GM23248 (cell line): Measurements from ENCODE around the gene NPSR1. TPM values are rescaled to one million over a fixed set of nuclear protein-coding genes. Genes with fewer than 3 reads are reported as not detected.
"Not testable (repeated sequence)": the region's sequence is repeated elsewhere in the genome, so short reads cannot be mapped to it uniquely, and the experiment has no call there.

Experiments used
- DNase-seq: peaks from one replicate; pipeline ENCODE4 v3.0.0-alpha.2; 2015
- H2AFZ ChIP-seq: fragments of 200-600 bp; sonication (generic); 2 replicates; pipeline ENCODE4 v1.6.1; 2016; ENCODE audit warnings: antibody characterized with exemption
- H3F3A ChIP-seq: fragments of 200-600 bp; sonication (generic); 2 replicates; pipeline ENCODE4 v1.6.1; 2016; ENCODE audit warnings: mild to moderate bottlenecking, antibody characterized with exemption, mixed run types; ENCODE audit not compliant: insufficient read depth
- H3K27ac ChIP-seq: fragments of 200-600 bp; sonication (generic); 2 replicates; pipeline ENCODE4 v1.5.1; 2016; ENCODE audit warnings: mild to moderate bottlenecking
- H3K27me3 ChIP-seq: fragments of 200-600 bp; sonication (generic); replicated peaks from 2 replicates; pipeline ENCODE4 v1.6.1; 2016; ENCODE audit warnings: mild to moderate bottlenecking; ENCODE audit not compliant: insufficient read depth
- H3K36me3 ChIP-seq: fragments of 200-600 bp; sonication (generic); 2 replicates; pipeline ENCODE4 v1.6.1; 2016; ENCODE audit warnings: low read depth, mild to moderate bottlenecking
- H3K4me1 ChIP-seq: fragments of 200-600 bp; sonication (generic); 2 replicates; pipeline ENCODE4 v1.6.1; 2016; ENCODE audit warnings: mild to moderate bottlenecking; ENCODE audit not compliant: insufficient read depth
- H3K4me2 ChIP-seq: fragments of 200-600 bp; sonication (generic); one replicate; pipeline ENCODE4 v1.6.1; 2016; ENCODE audit warnings: mild to moderate bottlenecking; ENCODE audit not compliant: unreplicated experiment
- H3K4me3 ChIP-seq: fragments of 200-600 bp; sonication (generic); 2 replicates; pipeline ENCODE4 v1.5.1; 2016; ENCODE audit warnings: mild to moderate bottlenecking
- H3K79me2 ChIP-seq: fragments of 200-600 bp; sonication (generic); 2 replicates; pipeline ENCODE4 v1.6.1; 2016; ENCODE audit warnings: mild to moderate bottlenecking; ENCODE audit not compliant: insufficient read depth
- H3K9ac ChIP-seq: fragments of 200-600 bp; sonication (generic); 2 replicates; pipeline ENCODE4 v1.6.1; 2016; ENCODE audit warnings: mild to moderate bottlenecking
- H3K9me2 ChIP-seq: fragments of 200-600 bp; sonication (generic); 2 replicates; pipeline ENCODE4 v1.6.1; 2016; ENCODE audit warnings: mixed run types, mild to moderate bottlenecking, moderate library complexity; ENCODE audit not compliant: insufficient read depth
- H3K9me3 ChIP-seq: fragments of 200-600 bp; sonication (generic); one replicate; pipeline ENCODE4 v1.6.1; 2017; ENCODE audit warnings: low read depth
- H4K20me1 ChIP-seq: fragments of 200-600 bp; sonication (generic); 2 replicates; pipeline ENCODE4 v1.6.0; 2016; ENCODE audit not compliant: insufficient read depth
- EZH2 ChIP-seq: fragments of 200-600 bp; sonication (generic); IDR thresholded peaks from 2 replicates; pipeline ENCODE4 v1.6.1; 2018; ENCODE audit warnings: antibody characterized with exemption, mild to moderate bottlenecking; ENCODE audit not compliant: insufficient read depth, poor library complexity, severe bottlenecking
- EZH2phosphoT487 ChIP-seq: fragments of 200-600 bp; sonication (generic); IDR thresholded peaks from 2 replicates; pipeline ENCODE4 v1.6.1; 2018; ENCODE audit warnings: antibody characterized with exemption, moderate library complexity, mild to moderate bottlenecking, low read depth; ENCODE audit not compliant: insufficient read depth
- WGBS, 2 experiments: methylation state at CpG; one replicate each; pipeline ENCODE4 v1.1.6; 2015 to 2017; ENCODE audit warnings: low lambda C conversion rate in 2 of 2, low coverage in 1 of 2; ENCODE audit errors: missing lambda C conversion rate in 2 of 2; 5-methylcytosine and 5-hydroxymethylcytosine counted together
- in situ Hi-C: fragments of 300-500 bp; cut with MboI; formaldehyde crosslinking; loops from 2 replicates; pipeline ENCODE4 v1.15.0; 2020
- polyA plus RNA-seq: library from polyadenylated mRNA; unstranded; fragments of >200 nt; fragmentation: Nextera tagmentation; extraction: Ambion mirVana; gene quantifications from 2 replicates; pipeline ENCODE4 v1.2.1, GENCODE V29; 2016
- total RNA-seq: library from RNA; depleted of rRNA; stranded (reverse); fragments of >200 nt; shearing (Covaris generic); gene quantifications from 2 replicates; pipeline ENCODE4 v1.2.3, GENCODE V29; 2014

Gene NPSR1
- total and polyA plus RNA-seq, 2 experiments from 2014 or later: not detected

DNA sequence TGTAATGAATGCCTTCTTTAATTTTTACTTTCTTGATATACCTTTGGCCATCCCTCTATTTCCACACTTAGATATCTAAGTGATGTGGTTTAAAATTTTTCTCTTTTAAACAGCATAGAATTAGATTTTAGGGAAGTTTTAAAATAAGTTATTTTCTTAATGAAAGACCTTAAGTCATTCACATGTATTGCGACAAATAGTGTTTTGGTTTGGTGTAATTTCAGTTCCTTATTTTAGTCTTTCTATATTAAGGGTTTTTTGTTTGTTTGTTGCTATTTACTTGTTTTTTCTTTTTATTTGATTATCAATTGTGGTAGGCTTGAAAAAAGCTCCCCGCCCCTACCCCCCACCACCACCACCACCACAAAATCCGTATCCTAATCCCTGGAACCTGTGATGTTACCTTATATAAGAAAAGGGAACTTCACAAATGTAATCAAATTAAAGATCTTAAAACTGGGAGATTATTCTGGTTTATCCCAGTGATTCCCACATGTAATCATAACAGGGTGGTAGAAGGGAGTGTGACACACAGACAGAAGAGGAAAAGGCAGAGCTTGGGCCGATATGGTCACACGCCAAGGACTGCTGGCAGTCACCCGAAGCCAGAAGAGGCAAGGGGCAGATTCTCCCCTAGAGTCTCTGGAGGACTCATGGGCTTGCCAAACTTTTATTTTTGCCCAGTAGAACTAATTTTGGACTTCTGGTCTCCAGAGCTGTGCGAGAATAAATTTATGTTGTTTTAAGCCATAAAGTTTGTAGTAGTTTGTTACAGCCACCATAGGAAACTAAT is 149.7 kb downstream of the NPSR1 start:
- WGBS, 2 experiments: 1 to 2% methylated on average over 7 of the region's 7 CpGs
- Histone ChIP-seq H3K4me3 (no peak overlapping the region), H3K4me1 (no peaks in the 10 kb centered on the region), H3K9me2 (no peaks in the 10 kb centered on the region), H4K20me1 (no peaks in the 10 kb centered on the region; the same call in 1 of the 2 replicates), H3F3A (no peaks in the 10 kb centered on the region), H3K4me2 (no peak overlapping the region), H3K27ac (no peak overlapping the region), H3K27me3 (no peaks in the 10 kb centered on the region), H3K9me3 (no peaks in the 10 kb centered on the region), H3K79me2 (no peaks in the 10 kb centered on the region), H3K9ac (no peak overlapping the region), H3K36me3 (no peaks in the 10 kb centered on the region), H2AFZ (no peak overlapping the region)
- in situ Hi-C loops: no loop called here
- no peak for TF ChIP-seq EZH2phosphoT487
- no peak for TF ChIP-seq EZH2
- no peak for DNase-seq

DNA sequence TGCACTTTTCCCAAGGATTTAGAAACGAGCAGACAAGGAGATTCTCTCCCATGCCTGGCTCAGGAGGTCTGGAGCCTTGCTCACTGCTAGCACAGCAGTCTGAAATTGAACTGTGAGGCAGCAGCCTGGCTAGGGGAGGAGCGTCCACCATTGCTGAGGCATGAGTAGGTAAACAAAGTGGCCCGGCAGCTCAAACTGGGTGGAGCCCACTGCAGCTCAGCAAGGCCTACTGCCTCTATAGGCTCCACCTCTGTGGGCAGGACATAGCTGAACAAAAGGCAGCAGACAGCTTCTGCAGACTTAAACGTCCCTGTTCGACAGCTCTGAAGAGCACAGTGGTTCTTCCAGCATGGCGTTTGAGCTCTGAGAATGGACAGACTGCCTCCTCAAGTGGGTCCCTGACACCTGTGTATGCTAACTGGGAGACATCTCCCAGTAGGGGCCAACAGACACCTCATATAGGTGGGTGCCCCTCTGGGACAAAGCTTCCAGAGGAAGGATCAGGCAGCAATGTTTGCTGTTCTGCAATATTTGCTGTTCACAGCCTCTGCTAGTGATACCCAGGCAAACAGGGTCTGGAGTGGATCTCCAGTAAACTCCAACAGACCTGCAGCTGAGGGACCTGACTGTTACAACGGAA is 156.3 kb downstream of the NPSR1 start:
- H3K27ac ChIP-seq, H3K9me3 ChIP-seq, H3K27me3 ChIP-seq, H3K9me2 ChIP-seq, H3K79me2 ChIP-seq, H4K20me1 ChIP-seq, H3K9ac ChIP-seq, H3K36me3 ChIP-seq, H3K4me2 ChIP-seq, H3K4me3 ChIP-seq, H3F3A ChIP-seq, DNase-seq, in situ Hi-C loops, H3K4me1 ChIP-seq, H2AFZ ChIP-seq: not testable (repeated sequence)
- WGBS, 2 experiments: 41 to 44% methylated on average over 7 of the region's 7 CpGs

DNA sequence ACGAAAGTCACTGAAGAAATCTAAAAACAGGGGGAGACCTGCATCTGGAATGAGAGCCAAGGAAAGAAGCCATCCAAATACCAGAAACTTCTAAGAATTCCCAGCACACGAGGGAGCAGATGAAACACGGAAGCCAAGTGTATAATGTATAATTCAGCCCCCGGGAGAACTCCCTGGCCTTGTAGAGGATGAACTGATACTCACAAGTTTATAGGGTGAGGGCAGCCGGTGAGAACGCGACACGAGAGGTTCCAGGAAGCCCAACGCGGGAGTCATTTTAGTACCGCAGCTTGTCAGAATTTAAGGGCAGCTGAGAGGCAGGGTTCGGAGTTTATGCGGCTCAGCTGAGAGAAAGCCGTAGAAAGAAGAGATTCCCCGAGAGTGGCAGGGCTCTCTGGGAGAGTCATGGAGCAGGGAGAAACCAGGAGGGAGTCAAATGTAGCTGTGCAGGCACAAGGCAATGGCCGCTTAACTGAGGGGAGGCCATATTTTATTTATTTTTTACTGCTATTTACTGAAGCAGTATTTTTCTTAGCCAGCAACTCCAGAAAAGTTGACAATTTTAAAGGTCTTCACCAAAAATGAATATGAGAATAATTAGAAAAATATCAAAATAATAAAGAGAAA is 164.0 kb downstream of the NPSR1 start:
- H3K9ac ChIP-seq: no peak overlapping the region
- TF ChIP-seq EZH2 (no peak), EZH2phosphoT487 (no peak)
- H3K4me2 ChIP-seq: peak overlapping the region; percentile 64
- H3K36me3 ChIP-seq: no peaks in the 10 kb centered on the region
- no peaks in the 10 kb centered on the region for H3K79me2 ChIP-seq
- H3K9me2 ChIP-seq: no peaks in the 10 kb centered on the region
- no peak overlapping the region for H3K27ac ChIP-seq
- H3F3A ChIP-seq: no peaks in the 10 kb centered on the region
- no peaks in the 10 kb centered on the region for H3K9me3 ChIP-seq
- H3K4me1 ChIP-seq: no peaks in the 10 kb centered on the region
- peak overlapping the region; percentile 82 for H2AFZ ChIP-seq
- in situ Hi-C loops: no loop called here
- peak overlapping the region; percentile 60 for H3K4me3 ChIP-seq
- DNase-seq: peak; percentile 14
- WGBS, 2 experiments: 4 to 8% methylated on average over 16 of the region's 16 CpGs
- H4K20me1 ChIP-seq: no peaks in the 10 kb centered on the region
- peaks cover 12% of the 10 kb centered on the region for H3K27me3 ChIP-seq

DNA sequence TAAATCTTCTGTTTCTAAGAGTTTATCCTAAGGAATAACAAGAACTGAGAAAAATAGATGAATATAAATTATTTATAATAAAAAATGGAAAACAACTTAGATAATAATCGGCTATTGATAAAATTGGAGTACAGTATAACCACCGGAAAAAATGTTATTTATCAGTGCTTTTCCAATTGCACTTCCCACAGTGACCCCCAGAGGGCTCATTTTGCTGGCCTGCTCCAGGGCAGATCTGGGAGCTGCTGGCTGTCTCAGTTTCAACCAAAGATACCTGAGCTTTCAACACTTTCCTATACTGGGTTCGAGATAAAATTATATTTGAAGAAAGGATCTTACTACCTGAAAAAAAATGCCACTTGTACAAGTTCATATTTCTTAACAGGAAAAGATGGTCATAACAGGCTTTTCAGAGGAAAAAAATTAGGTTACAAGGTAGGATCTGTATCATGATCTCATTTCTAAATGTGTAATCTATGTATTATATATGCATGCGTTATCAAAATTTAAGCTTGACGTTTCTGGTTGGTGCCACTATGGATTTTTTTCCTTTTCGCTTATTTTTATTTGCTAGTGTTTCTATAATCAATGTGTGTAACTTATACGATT is 165.7 kb downstream of the NPSR1 start:
- no peaks in the 10 kb centered on the region for H3K9me2 ChIP-seq
- in situ Hi-C loops: no loop called here
- TF ChIP-seq EZH2phosphoT487: no peak
- TF ChIP-seq EZH2: no peak
- peak; percentile 59 for DNase-seq
- no peaks in the 10 kb centered on the region for H3K79me2 ChIP-seq
- H4K20me1 ChIP-seq: no peaks in the 10 kb centered on the region
- no peak overlapping the region for H3K9ac ChIP-seq
- H3K4me1 ChIP-seq: no peaks in the 10 kb centered on the region
- no peak overlapping the region for H3K4me2 ChIP-seq
- no peaks in the 10 kb centered on the region for H3F3A ChIP-seq
- H3K9me3 ChIP-seq: no peaks in the 10 kb centered on the region
- H3K27ac ChIP-seq: no peak overlapping the region
- H3K4me3 ChIP-seq: no peak overlapping the region
- no peaks in the 10 kb centered on the region for H3K36me3 ChIP-seq
- no peak overlapping the region for H2AFZ ChIP-seq
- peaks cover 12% of the 10 kb centered on the region for H3K27me3 ChIP-seq
- WGBS, 2 experiments: 20 to 27% methylated on average over 7 of the region's 7 CpGs
